HCT116 (cell line): ENCODE measurements around the gene IGSF5.

Experiments used
- CTCF ChIP-seq, 3 experiments: fragments of 200-600 bp in 1 of 3; sonication (generic) in 1 of 3; IDR thresholded peaks in 2 of 3; conservative IDR thresholded peaks in 1 of 3; 2 replicates each; pipeline ENCODE4 v1.5.1; 2012 to 2017; ENCODE audit warnings: low read depth in 2 of 3, low read length in 2 of 3, antibody characterized with exemption in 1 of 3, borderline replicate concordance in 1 of 3, control low read depth in 1 of 3, mild to moderate bottlenecking in 1 of 3, mixed read lengths in 1 of 3, mixed run types in 1 of 3, moderate library complexity in 1 of 3; ENCODE audit not compliant: insufficient read depth in 1 of 3
- EGR1 ChIP-seq: IDR thresholded peaks from 2 replicates; pipeline ENCODE4 v1.6.1; 2012; ENCODE audit warnings: low read depth
- EZH2 ChIP-seq: fragments of 200-600 bp; sonication (generic); IDR thresholded peaks from 2 replicates; pipeline ENCODE4 v1.6.1; 2017; ENCODE audit warnings: antibody characterized with exemption, mixed run types
- EZH2phosphoT487 ChIP-seq: fragments of 200-600 bp; IDR thresholded peaks from 2 replicates; pipeline ENCODE4 v1.6.1; 2018; ENCODE audit warnings: antibody characterized with exemption, borderline replicate concordance
- JUND ChIP-seq: IDR thresholded peaks from 2 replicates; pipeline ENCODE4 v1.6.1; 2012
- POLR2A ChIP-seq: IDR thresholded peaks from 2 replicates; pipeline ENCODE4 v1.7.0; 2011; ENCODE audit warnings: borderline replicate concordance; ENCODE audit not compliant: insufficient read depth, insufficient read length; ENCODE audit errors: extremely low read depth
- POLR2AphosphoS5 ChIP-seq: IDR thresholded peaks from 2 replicates; pipeline ENCODE4 v1.6.1; 2011; ENCODE audit warnings: mild to moderate bottlenecking, low read depth, low read length, moderate library complexity
- RAD21 ChIP-seq: IDR thresholded peaks from 2 replicates; pipeline ENCODE4 v1.6.1; 2012; ENCODE audit warnings: low read depth, mild to moderate bottlenecking
- SRF ChIP-seq: IDR thresholded peaks from 2 replicates; pipeline ENCODE4 v1.6.1; 2012; ENCODE audit warnings: low read depth
- TF ChIP-seq, protein P1 (sequence below): IDR thresholded peaks from 2 replicates; pipeline ENCODE4 v1.6.1; 2012
- TF ChIP-seq, protein P2 (sequence below): IDR thresholded peaks from 2 replicates; pipeline ENCODE4 v1.6.1; 2012

- TF ChIP-seq, protein P1, sequence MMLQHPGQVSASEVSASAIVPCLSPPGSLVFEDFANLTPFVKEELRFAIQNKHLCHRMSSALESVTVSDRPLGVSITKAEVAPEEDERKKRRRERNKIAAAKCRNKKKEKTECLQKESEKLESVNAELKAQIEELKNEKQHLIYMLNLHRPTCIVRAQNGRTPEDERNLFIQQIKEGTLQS, result no peak
- TF ChIP-seq EGR1 (no peak), CTCF (IDR thresholded peaks at IDR 0.05 in 2 of 3, conservative IDR thresholded peaks at IDR 0.05 in 1 of 3; ENCODE audit: borderline replicate concordance in 1 of 3, insufficient read depth in 1 of 3, low read depth in 2 of 3, low read length in 2 of 3) (no peak), EZH2 (no peak), EZH2phosphoT487 (no peak), POLR2A (no peak), RAD21 (no peak), JUND (no peak), POLR2AphosphoS5 (no peak), SRF (no peak)
- TF ChIP-seq, protein P2, sequence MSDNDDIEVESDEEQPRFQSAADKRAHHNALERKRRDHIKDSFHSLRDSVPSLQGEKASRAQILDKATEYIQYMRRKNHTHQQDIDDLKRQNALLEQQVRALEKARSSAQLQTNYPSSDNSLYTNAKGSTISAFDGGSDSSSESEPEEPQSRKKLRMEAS, result no peak
Observed at GRCh38 chr21:39774227-39774626, 29.2 kb downstream of the IGSF5 start.
